ENCODE measurements around the gene CELA2A. TPM values are rescaled to one million over a fixed set of nuclear protein-coding genes. Genes with fewer than 3 reads are reported as not detected.
"Not testable (repeated sequence)": the region's sequence is repeated elsewhere in the genome, so short reads cannot be mapped to it uniquely, and the experiment has no call there.

Gene CELA2A
- total RNA-seq, 2 donors from 2014 or later: not detected

GRCh38 chr1:15445390-15446122 lies 11.0 kb upstream of the CELA2A start:
- no peak for ATAC-seq (replicated peaks)
- Mint-ChIP-seq H3K36me3 (ENCODE audit: low read depth) (no peaks in the 10 kb centered on the region), H3K4me1 (peaks cover 4% of the 10 kb centered on the region), H3K4me3 (no peak overlapping the region), H3K27me3 (peaks cover 13% of the 10 kb centered on the region), H3K27ac (no peak overlapping the region), H3K9me3 (no peaks in the 10 kb centered on the region)

GRCh38 chr1:15446212-15446611 lies 10.3 kb upstream of the CELA2A start:
- H3K27me3 Mint-ChIP-seq: peaks cover 13% of the 10 kb centered on the region
- no peak for ATAC-seq (replicated peaks)
- H3K36me3 Mint-ChIP-seq (ENCODE audit: low read depth): no peaks in the 10 kb centered on the region
- H3K9me3 Mint-ChIP-seq: no peaks in the 10 kb centered on the region
- peaks cover 4% of the 10 kb centered on the region for H3K4me1 Mint-ChIP-seq
- H3K4me3 Mint-ChIP-seq: no peak overlapping the region
- H3K27ac Mint-ChIP-seq: no peak overlapping the region

- ATAC-seq (replicated peaks): no peak
- Mint-ChIP-seq H3K27me3 (peaks cover 13% of the 10 kb centered on the region), H3K4me3 (no peak overlapping the region), H3K9me3 (no peaks in the 10 kb centered on the region), H3K27ac (no peak overlapping the region), H3K4me1 (peaks cover 4% of the 10 kb centered on the region), H3K36me3 (ENCODE audit: low read depth) (no peaks in the 10 kb centered on the region)
Observed at GRCh38 chr1:15448877-15449462, 7.6 kb upstream of the CELA2A start.

GRCh38 chr1:15449567-15449966 lies 7.0 kb upstream of the CELA2A start:
- ATAC-seq (replicated peaks): no peak
- Mint-ChIP-seq H3K4me3 (no peak overlapping the region), H3K4me1 (peaks cover 4% of the 10 kb centered on the region), H3K27me3 (peaks cover 13% of the 10 kb centered on the region), H3K36me3 (ENCODE audit: low read depth) (no peaks in the 10 kb centered on the region), H3K9me3 (no peaks in the 10 kb centered on the region), H3K27ac (no peak overlapping the region)

GRCh38 chr1:15451014-15451722 lies 5.4 kb upstream of the CELA2A start:
- no peak overlapping the region for H3K27ac Mint-ChIP-seq
- no peaks in the 10 kb centered on the region for H3K9me3 Mint-ChIP-seq
- no peak overlapping the region for H3K4me3 Mint-ChIP-seq
- no peaks in the 10 kb centered on the region for H3K36me3 Mint-ChIP-seq (ENCODE audit: low read depth)
- H3K4me1 Mint-ChIP-seq: no peaks in the 10 kb centered on the region
- H3K27me3 Mint-ChIP-seq: peaks cover 11% of the 10 kb centered on the region
- no peak for ATAC-seq (replicated peaks)

GRCh38 chr1:15452216-15452615 lies 4.3 kb upstream of the CELA2A start:
- H3K27ac Mint-ChIP-seq: no peak overlapping the region
- H3K36me3 Mint-ChIP-seq (ENCODE audit: low read depth): no peaks in the 10 kb centered on the region
- no peaks in the 10 kb centered on the region for H3K4me1 Mint-ChIP-seq
- H3K4me3 Mint-ChIP-seq: no peak overlapping the region
- H3K27me3 Mint-ChIP-seq: peaks cover 13% of the 10 kb centered on the region
- ATAC-seq (replicated peaks): peak; percentile 67
- no peaks in the 10 kb centered on the region for H3K9me3 Mint-ChIP-seq

- peaks cover 12% of the 10 kb centered on the region for H3K27me3 Mint-ChIP-seq
- no peak overlapping the region for H3K4me3 Mint-ChIP-seq
- no peaks in the 10 kb centered on the region for H3K9me3 Mint-ChIP-seq
- no peaks in the 10 kb centered on the region for H3K4me1 Mint-ChIP-seq
- H3K36me3 Mint-ChIP-seq (ENCODE audit: low read depth): no peaks in the 10 kb centered on the region
- H3K27ac Mint-ChIP-seq: no peak overlapping the region
- no peak for ATAC-seq (replicated peaks)
Observed at GRCh38 chr1:15452866-15453571, 3.5 kb upstream of the CELA2A start.

GRCh38 chr1:15453734-15454133 lies 2.8 kb upstream of the CELA2A start:
- Mint-ChIP-seq H3K4me1 (no peaks in the 10 kb centered on the region), H3K36me3 (ENCODE audit: low read depth) (no peaks in the 10 kb centered on the region), H3K27ac (no peak overlapping the region), H3K4me3 (no peak overlapping the region), H3K27me3 (peaks cover 12% of the 10 kb centered on the region), H3K9me3 (no peaks in the 10 kb centered on the region)
- ATAC-seq (replicated peaks): no peak

- Mint-ChIP-seq H3K36me3 (ENCODE audit: low read depth) (no peaks in the 10 kb centered on the region), H3K27me3 (peaks cover 10% of the 10 kb centered on the region), H3K9me3 (no peaks in the 10 kb centered on the region), H3K4me3 (no peak overlapping the region), H3K4me1 (no peaks in the 10 kb centered on the region), H3K27ac (no peak overlapping the region)
- no peak for ATAC-seq (replicated peaks)
Observed at GRCh38 chr1:15454256-15454655, 2.3 kb upstream of the CELA2A start.

- Mint-ChIP-seq H3K27me3 (peaks cover 5% of the 10 kb centered on the region), H3K36me3 (ENCODE audit: low read depth) (no peaks in the 10 kb centered on the region)
Observed at GRCh38 chr1:15455522-15455921, 1.0 kb upstream of the CELA2A start.

GRCh38 chr1:15457585-15457984 lies 1.1 kb downstream of the CELA2A start:
- Mint-ChIP-seq H3K27me3 (peaks cover 5% of the 10 kb centered on the region), H3K4me3 (no peak overlapping the region), H3K36me3 (ENCODE audit: low read depth) (no peaks in the 10 kb centered on the region), H3K4me1 (no peaks in the 10 kb centered on the region), H3K27ac (no peak overlapping the region), H3K9me3 (no peaks in the 10 kb centered on the region)
- ATAC-seq (replicated peaks): no peak

More at GRCh38 chr1:15455522-15455921, 1.0 kb upstream of the CELA2A start:
- Mint-ChIP-seq H3K9me3 (no peaks in the 10 kb centered on the region), H3K27ac (no peak overlapping the region), H3K4me1 (no peaks in the 10 kb centered on the region), H3K4me3 (no peak overlapping the region)
- no peak for ATAC-seq (replicated peaks)

- H3K4me1 Mint-ChIP-seq; H3K9me3 Mint-ChIP-seq; H3K4me3 Mint-ChIP-seq; H3K27me3 Mint-ChIP-seq; H3K27ac Mint-ChIP-seq; H3K36me3 Mint-ChIP-seq (ENCODE audit: low read depth); ATAC-seq (replicated peaks): not testable (repeated sequence)
Observed at GRCh38 chr1:15458388-15458787, 1.9 kb downstream of the CELA2A start.

- peaks cover 5% of the 10 kb centered on the region for H3K27me3 Mint-ChIP-seq
- no peak overlapping the region for H3K27ac Mint-ChIP-seq
- H3K36me3 Mint-ChIP-seq (ENCODE audit: low read depth): no peaks in the 10 kb centered on the region
- ATAC-seq (replicated peaks): no peak
- no peak overlapping the region for H3K4me3 Mint-ChIP-seq
- no peaks in the 10 kb centered on the region for H3K4me1 Mint-ChIP-seq
- H3K9me3 Mint-ChIP-seq: no peaks in the 10 kb centered on the region
Observed at GRCh38 chr1:15459771-15460707, 3.5 kb downstream of the CELA2A start.

GRCh38 chr1:15460708-15461095 lies 4.2 kb downstream of the CELA2A start:
- Mint-ChIP-seq H3K27ac (no peak overlapping the region), H3K4me3 (no peak overlapping the region)

More at GRCh38 chr1:15460708-15461095, 4.2 kb downstream of the CELA2A start:
- peaks cover 5% of the 10 kb centered on the region for H3K27me3 Mint-ChIP-seq
- no peaks in the 10 kb centered on the region for H3K36me3 Mint-ChIP-seq (ENCODE audit: low read depth)
- H3K9me3 Mint-ChIP-seq: no peaks in the 10 kb centered on the region
- no peaks in the 10 kb centered on the region for H3K4me1 Mint-ChIP-seq
- ATAC-seq (replicated peaks): no peak

All from activated T-helper 17 cell treated with anti-CD3 and anti-CD28 coated beads, Interleukin-2, amount 50 U/mL, for 72 hours (primary cell).